Liver (tissue), 9 donors: ENCODE data around the gene BORCS8. TPM values are rescaled to one million over a fixed set of nuclear protein-coding genes. Genes with fewer than 3 reads are reported as not detected.

Source experiments
- DNase-seq: peaks from one replicate; pipeline ENCODE4 v3.0.0-alpha.2; 2017; ENCODE audit warnings: low spot score
- H3K27ac ChIP-seq, 2 donors: one replicate each; pipeline ENCODE4 v1.7.0; 2013; ENCODE audit warnings: inconsistent platforms in 2 of 2, low read length in 2 of 2, control low read depth in 1 of 2, low read depth in 1 of 2, mild to moderate bottlenecking in 1 of 2
- H3K27me3 ChIP-seq, 4 donors: one replicate each; pipeline versions ENCODE4 v1.6.1 to v1.7.0; 2013; ENCODE audit warnings: low read length in 3 of 4, inconsistent platforms in 1 of 4, mild to moderate bottlenecking in 1 of 4, moderate library complexity in 1 of 4; ENCODE audit not compliant: control insufficient read depth in 4 of 4, insufficient read depth in 4 of 4
- H3K36me3 ChIP-seq, 4 donors: one replicate each; pipeline versions ENCODE4 v1.6.1 to v1.7.0; 2013; ENCODE audit warnings: low read length in 3 of 4, mild to moderate bottlenecking in 3 of 4, low read depth in 1 of 4, moderate library complexity in 1 of 4; ENCODE audit not compliant: control insufficient read depth in 4 of 4, insufficient read depth in 3 of 4
- H3K4me1 ChIP-seq, 4 donors: one replicate each; pipeline versions ENCODE4 v1.6.1 to v1.7.0; 2013; ENCODE audit warnings: low read length in 3 of 4, mild to moderate bottlenecking in 3 of 4, moderate library complexity in 1 of 4; ENCODE audit not compliant: control insufficient read depth in 4 of 4, insufficient read depth in 4 of 4
- H3K4me3 ChIP-seq, 3 donors: one replicate each; pipeline versions ENCODE4 v1.6.1 to v1.7.0; 2013; ENCODE audit warnings: low read length in 3 of 3, control low read depth in 1 of 3, low read depth in 1 of 3, mild to moderate bottlenecking in 1 of 3
- H3K9ac ChIP-seq, 2 donors: one replicate each; pipeline ENCODE4 v1.7.0; 2013; ENCODE audit warnings: low read length in 2 of 2, mild to moderate bottlenecking in 2 of 2, moderate library complexity in 2 of 2, control low read depth in 1 of 2, low read depth in 1 of 2
- H3K9me3 ChIP-seq, 4 donors: one replicate each; pipeline versions ENCODE4 v1.6.1 to v1.7.0; 2013; ENCODE audit warnings: low read length in 3 of 4; ENCODE audit not compliant: control insufficient read depth in 4 of 4
- EGR1 ChIP-seq, 2 donors: IDR thresholded peaks; 2 replicates each; pipeline ENCODE4 v1.6.1; 2016 to 2018; ENCODE audit warnings: antibody characterized with exemption in 2 of 2, low read depth in 2 of 2
- FOXA1 ChIP-seq: IDR thresholded peaks from 2 replicates; pipeline ENCODE4 v1.6.1; 2016; ENCODE audit warnings: antibody characterized with exemption
- FOXA2 ChIP-seq: IDR thresholded peaks from 2 replicates; pipeline ENCODE4 v1.6.1; 2016; ENCODE audit warnings: antibody characterized with exemption
- GABPA ChIP-seq, 2 donors: IDR thresholded peaks in 1 of 2; conservative IDR thresholded peaks in 1 of 2; 2 replicates each; pipeline ENCODE4 v1.6.1; 2016; ENCODE audit warnings: antibody characterized with exemption in 2 of 2, mild to moderate bottlenecking in 1 of 2, moderate library complexity in 1 of 2
- HNF4A ChIP-seq, 2 donors: conservative IDR thresholded peaks; 2 replicates each; pipeline ENCODE4 v1.6.1; 2016; ENCODE audit warnings: antibody characterized with exemption in 2 of 2, mild to moderate bottlenecking in 2 of 2
- HNF4G ChIP-seq: IDR thresholded peaks from 2 replicates; pipeline ENCODE4 v1.6.1; 2016; ENCODE audit warnings: antibody characterized with exemption
- NR2F2 ChIP-seq: IDR thresholded peaks from 2 replicates; pipeline ENCODE4 v1.6.1; 2016; ENCODE audit warnings: antibody characterized with exemption
- RAD21 ChIP-seq, 2 donors: IDR thresholded peaks; 2 replicates each; pipeline ENCODE4 v1.6.1; 2016; ENCODE audit warnings: antibody characterized with exemption in 2 of 2, mild to moderate bottlenecking in 2 of 2
- RXRA ChIP-seq, 2 donors: IDR thresholded peaks; 2 replicates each; pipeline ENCODE4 v1.6.1; 2017 to 2018; ENCODE audit warnings: antibody characterized with exemption in 2 of 2, mild to moderate bottlenecking in 1 of 2
- SP1 ChIP-seq: IDR thresholded peaks from 2 replicates; pipeline ENCODE4 v1.6.1; 2018; ENCODE audit warnings: antibody characterized with exemption, mild to moderate bottlenecking
- TAF1 ChIP-seq: conservative IDR thresholded peaks from 2 replicates; pipeline ENCODE4 v1.6.1; 2016; ENCODE audit warnings: antibody characterized with exemption, mild to moderate bottlenecking
- YY1 ChIP-seq: IDR thresholded peaks from 2 replicates; pipeline ENCODE4 v1.6.1; 2016; ENCODE audit warnings: antibody characterized with exemption, mild to moderate bottlenecking
- WGBS: extraction: QIAGEN DNeasy Blood & Tissue Kit; methylation state at CpG from one replicate; pipeline ENCODE4 v1.1.7; 2013; 5-methylcytosine and 5-hydroxymethylcytosine counted together
- polyA plus RNA-seq, 2 donors: library from polyadenylated mRNA; stranded (reverse) in 1 of 2; unstranded in 1 of 2; fragments of 200-250 nt in 1 of 2; fragments of >200 nt in 1 of 2; fragmentation: Nextera tagmentation in 1 of 2; extraction: Ambion mirVana in 1 of 2; gene quantifications; one replicate each; pipeline versions ENCODE4 v1.2.1 to v1.2.3, GENCODE V29; 2013 to 2015
- total RNA-seq, 2 donors: library from RNA; depleted of rRNA; stranded (reverse); fragments of >200 nt; gene quantifications; one replicate each; pipeline ENCODE4 v1.2.3, GENCODE V29; 2014
- TF ChIP-seq, protein P1 (sequence below): fragments of 150-350 bp; IDR thresholded peaks from 2 replicates; pipeline ENCODE4 v1.5.1; 2017; ENCODE audit warnings: improper control_type of control experiment, low read depth, low read length; ENCODE audit not compliant: missing input control
- TF ChIP-seq, protein P2 (sequence below): IDR thresholded peaks from 2 replicates; pipeline ENCODE4 v1.6.1; 2016; ENCODE audit warnings: antibody characterized with exemption
- TF ChIP-seq, protein P3 (sequence below): IDR thresholded peaks from 2 replicates; pipeline ENCODE4 v1.6.1; 2016; ENCODE audit warnings: antibody characterized with exemption, mild to moderate bottlenecking
- TF ChIP-seq, protein P4 (sequence below): IDR thresholded peaks from 2 replicates; pipeline ENCODE4 v1.6.1; 2016; ENCODE audit warnings: antibody characterized with exemption
- TF ChIP-seq, protein P5 (sequence below): IDR thresholded peaks from 2 replicates; pipeline ENCODE4 v1.6.1; 2016; ENCODE audit warnings: antibody characterized with exemption
- donor health status: healthy.
- donor health status: healthy.
- donor health status: healthy.
- donor health status: healthy.
- donor health status: healthy.

Gene BORCS8
- total and polyA plus RNA-seq, 4 donors, result 7.6 to 13.5 (median 9.4) TPM

DNA sequence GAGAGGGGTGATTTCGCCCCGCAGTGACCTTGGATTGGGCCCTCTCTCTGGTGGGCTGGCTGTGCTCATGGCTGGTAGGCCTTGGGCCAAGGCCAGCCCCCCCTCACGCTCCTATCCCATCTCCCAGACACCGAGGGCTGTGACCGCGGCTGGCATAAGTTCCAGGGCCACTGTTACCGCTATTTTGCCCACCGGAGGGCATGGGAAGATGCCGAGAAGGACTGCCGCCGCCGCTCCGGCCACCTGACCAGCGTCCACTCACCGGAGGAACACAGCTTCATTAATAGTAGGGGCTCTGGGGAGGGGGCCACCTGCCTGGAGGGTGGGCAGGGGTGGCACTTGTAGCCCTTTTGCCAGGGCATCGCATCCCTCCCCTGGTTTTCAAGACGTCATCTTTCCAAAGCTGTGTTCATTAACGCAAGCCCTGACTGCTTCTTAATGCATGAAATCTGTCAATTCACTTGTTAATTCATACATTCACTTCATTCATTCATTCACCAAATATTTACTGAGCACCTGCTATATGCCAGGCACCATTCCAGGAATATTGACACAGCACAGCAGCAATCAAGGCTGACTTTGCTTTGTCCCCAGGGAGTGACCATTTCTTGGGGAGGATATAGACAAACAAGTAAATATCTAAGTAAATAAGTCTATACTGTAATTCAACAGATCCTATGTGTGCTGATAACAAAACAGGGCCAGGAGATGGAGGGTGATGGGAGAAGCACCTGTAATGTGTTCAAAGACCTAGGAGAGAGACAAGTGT is 46.4 kb upstream of the BORCS8 start:
- Histone ChIP-seq H3K4me3 (no peak overlapping the region), H3K9ac (no peak overlapping the region), H3K36me3 (no peaks in the 10 kb centered on the region), H3K27ac (no peak overlapping the region), H3K4me1 (no peaks in the 10 kb centered on the region), H3K27me3 (no peaks in the 10 kb centered on the region), H3K9me3 (peaks cover 3 to 15% (median 5%) of the 10 kb centered on the region in 4 donors)
- 85% methylated on average over 18 of the region's 18 CpGs for WGBS
- no peak for TF ChIP-seq HNF4A (conservative IDR thresholded peaks at IDR 0.05)
- TF ChIP-seq YY1, result no peak
- no peak for TF ChIP-seq HNF4G
- TF ChIP-seq, protein P1, sequence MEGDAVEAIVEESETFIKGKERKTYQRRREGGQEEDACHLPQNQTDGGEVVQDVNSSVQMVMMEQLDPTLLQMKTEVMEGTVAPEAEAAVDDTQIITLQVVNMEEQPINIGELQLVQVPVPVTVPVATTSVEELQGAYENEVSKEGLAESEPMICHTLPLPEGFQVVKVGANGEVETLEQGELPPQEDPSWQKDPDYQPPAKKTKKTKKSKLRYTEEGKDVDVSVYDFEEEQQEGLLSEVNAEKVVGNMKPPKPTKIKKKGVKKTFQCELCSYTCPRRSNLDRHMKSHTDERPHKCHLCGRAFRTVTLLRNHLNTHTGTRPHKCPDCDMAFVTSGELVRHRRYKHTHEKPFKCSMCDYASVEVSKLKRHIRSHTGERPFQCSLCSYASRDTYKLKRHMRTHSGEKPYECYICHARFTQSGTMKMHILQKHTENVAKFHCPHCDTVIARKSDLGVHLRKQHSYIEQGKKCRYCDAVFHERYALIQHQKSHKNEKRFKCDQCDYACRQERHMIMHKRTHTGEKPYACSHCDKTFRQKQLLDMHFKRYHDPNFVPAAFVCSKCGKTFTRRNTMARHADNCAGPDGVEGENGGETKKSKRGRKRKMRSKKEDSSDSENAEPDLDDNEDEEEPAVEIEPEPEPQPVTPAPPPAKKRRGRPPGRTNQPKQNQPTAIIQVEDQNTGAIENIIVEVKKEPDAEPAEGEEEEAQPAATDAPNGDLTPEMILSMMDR, result no peak
- TF ChIP-seq TAF1, result no peak
- TF ChIP-seq FOXA1, result no peak
- TF ChIP-seq GABPA (IDR thresholded peaks at IDR 0.05 in 1 of 2, conservative IDR thresholded peaks at IDR 0.05 in 1 of 2), result no peak
- TF ChIP-seq, protein P2, sequence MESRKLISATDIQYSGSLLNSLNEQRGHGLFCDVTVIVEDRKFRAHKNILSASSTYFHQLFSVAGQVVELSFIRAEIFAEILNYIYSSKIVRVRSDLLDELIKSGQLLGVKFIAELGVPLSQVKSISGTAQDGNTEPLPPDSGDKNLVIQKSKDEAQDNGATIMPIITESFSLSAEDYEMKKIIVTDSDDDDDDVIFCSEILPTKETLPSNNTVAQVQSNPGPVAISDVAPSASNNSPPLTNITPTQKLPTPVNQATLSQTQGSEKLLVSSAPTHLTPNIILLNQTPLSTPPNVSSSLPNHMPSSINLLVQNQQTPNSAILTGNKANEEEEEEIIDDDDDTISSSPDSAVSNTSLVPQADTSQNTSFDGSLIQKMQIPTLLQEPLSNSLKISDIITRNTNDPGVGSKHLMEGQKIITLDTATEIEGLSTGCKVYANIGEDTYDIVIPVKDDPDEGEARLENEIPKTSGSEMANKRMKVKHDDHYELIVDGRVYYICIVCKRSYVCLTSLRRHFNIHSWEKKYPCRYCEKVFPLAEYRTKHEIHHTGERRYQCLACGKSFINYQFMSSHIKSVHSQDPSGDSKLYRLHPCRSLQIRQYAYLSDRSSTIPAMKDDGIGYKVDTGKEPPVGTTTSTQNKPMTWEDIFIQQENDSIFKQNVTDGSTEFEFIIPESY, result no peak
- TF ChIP-seq, protein P3, sequence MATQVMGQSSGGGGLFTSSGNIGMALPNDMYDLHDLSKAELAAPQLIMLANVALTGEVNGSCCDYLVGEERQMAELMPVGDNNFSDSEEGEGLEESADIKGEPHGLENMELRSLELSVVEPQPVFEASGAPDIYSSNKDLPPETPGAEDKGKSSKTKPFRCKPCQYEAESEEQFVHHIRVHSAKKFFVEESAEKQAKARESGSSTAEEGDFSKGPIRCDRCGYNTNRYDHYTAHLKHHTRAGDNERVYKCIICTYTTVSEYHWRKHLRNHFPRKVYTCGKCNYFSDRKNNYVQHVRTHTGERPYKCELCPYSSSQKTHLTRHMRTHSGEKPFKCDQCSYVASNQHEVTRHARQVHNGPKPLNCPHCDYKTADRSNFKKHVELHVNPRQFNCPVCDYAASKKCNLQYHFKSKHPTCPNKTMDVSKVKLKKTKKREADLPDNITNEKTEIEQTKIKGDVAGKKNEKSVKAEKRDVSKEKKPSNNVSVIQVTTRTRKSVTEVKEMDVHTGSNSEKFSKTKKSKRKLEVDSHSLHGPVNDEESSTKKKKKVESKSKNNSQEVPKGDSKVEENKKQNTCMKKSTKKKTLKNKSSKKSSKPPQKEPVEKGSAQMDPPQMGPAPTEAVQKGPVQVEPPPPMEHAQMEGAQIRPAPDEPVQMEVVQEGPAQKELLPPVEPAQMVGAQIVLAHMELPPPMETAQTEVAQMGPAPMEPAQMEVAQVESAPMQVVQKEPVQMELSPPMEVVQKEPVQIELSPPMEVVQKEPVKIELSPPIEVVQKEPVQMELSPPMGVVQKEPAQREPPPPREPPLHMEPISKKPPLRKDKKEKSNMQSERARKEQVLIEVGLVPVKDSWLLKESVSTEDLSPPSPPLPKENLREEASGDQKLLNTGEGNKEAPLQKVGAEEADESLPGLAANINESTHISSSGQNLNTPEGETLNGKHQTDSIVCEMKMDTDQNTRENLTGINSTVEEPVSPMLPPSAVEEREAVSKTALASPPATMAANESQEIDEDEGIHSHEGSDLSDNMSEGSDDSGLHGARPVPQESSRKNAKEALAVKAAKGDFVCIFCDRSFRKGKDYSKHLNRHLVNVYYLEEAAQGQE, result no peak
- TF ChIP-seq FOXA2, result no peak
- no peak for TF ChIP-seq SP1
- no peak for TF ChIP-seq EGR1 (IDR thresholded peaks at IDR 0.05; ENCODE audit: low read depth in 2 of 2)
- no peak for TF ChIP-seq RAD21 (IDR thresholded peaks at IDR 0.05)
- TF ChIP-seq, protein P4, sequence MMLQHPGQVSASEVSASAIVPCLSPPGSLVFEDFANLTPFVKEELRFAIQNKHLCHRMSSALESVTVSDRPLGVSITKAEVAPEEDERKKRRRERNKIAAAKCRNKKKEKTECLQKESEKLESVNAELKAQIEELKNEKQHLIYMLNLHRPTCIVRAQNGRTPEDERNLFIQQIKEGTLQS, result no peak
- DNase-seq, result no peak

DNA sequence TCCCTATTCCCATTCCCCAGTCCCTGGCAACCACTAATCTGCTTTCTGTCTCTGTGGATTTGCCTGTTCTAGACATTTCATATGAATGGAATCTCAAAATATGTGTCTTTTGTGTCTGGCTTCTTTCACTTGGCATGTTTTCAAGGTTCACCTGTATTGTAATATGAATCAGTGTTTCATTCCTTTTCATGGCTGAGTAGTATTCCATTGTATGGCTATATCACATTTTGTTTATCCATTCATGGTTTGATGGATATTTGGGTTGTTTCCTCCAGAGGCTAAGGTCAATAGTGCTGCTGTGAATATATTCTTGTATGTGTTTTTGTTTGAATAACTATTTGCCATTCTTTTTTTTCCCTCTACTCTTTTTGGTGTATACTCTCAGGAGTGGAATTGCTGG is 44.2 kb upstream of the BORCS8 start:
- no peaks in the 10 kb centered on the region for H3K4me1 ChIP-seq
- H3K9ac ChIP-seq, result no peak overlapping the region
- H3K4me3 ChIP-seq, result no peak overlapping the region
- H3K27ac ChIP-seq, result no peak overlapping the region
- no peaks in the 10 kb centered on the region for H3K36me3 ChIP-seq
- DNase-seq, result no peak
- TF ChIP-seq GABPA (IDR thresholded peaks at IDR 0.05 in 1 of 2, conservative IDR thresholded peaks at IDR 0.05 in 1 of 2) (no peak), RAD21 (IDR thresholded peaks at IDR 0.05) (no peak), RXRA (IDR thresholded peaks at IDR 0.05) (no peak), TAF1 (no peak), YY1 (no peak), NR2F2 (no peak), FOXA1 (no peak), SP1 (no peak)
- TF ChIP-seq, protein P1, result no peak
- TF ChIP-seq, protein P5, sequence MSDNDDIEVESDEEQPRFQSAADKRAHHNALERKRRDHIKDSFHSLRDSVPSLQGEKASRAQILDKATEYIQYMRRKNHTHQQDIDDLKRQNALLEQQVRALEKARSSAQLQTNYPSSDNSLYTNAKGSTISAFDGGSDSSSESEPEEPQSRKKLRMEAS, result no peak
- no peaks in the 10 kb centered on the region for H3K27me3 ChIP-seq
- peaks cover 3 to 15% (median 5%) of the 10 kb centered on the region in 4 donors for H3K9me3 ChIP-seq
